H4 (cell line): Measurements from ENCODE around the gene TAL2. TPM values are rescaled to one million over a fixed set of nuclear protein-coding genes. Genes with fewer than 3 reads are reported as not detected.

Experiments used
- DNase-seq: peaks from one replicate; pipeline ENCODE4 v3.0.0-alpha.2; 2015; ENCODE audit warnings: low spot score
- total RNA-seq: library from RNA; depleted of rRNA; stranded (reverse); fragments of >200 nt; shearing (Covaris generic); gene quantifications from 2 replicates; pipeline ENCODE4 v1.2.3, GENCODE V29; 2014; rRNA removed

TAL2 gene
- total RNA-seq, 1 experiment from 2014 or later = 0.15 TPM

GRCh38 chr9:105706156-105706555 lies 43.9 kb downstream of the TAL2 start:
- no peak for DNase-seq

GRCh38 chr9:105708405-105708804 lies 46.1 kb downstream of the TAL2 start:
- no peak for DNase-seq

GRCh38 chr9:105710638-105711037 lies 48.4 kb downstream of the TAL2 start:
- DNase-seq = no peak

- DNase-seq = no peak
Measured at GRCh38 chr9:105711867-105712266, 49.6 kb downstream of the TAL2 start.

- no peak for DNase-seq
Measured at GRCh38 chr9:105712297-105712696, 50.0 kb downstream of the TAL2 start.

Other genes starting within 250 kb of the TAL2 start
- 0.49 and 1.0 TPM in 2 replicates for gene FSD1L, start 214.4 kb upstream of the TAL2 start, total RNA-seq
- gene FKTN, start 104.3 kb upstream of the TAL2 start, total RNA-seq = 11.9 and 31.2 TPM in 2 replicates
- 33.1 and 34.0 TPM in 2 replicates for gene TMEM38B, start 32.1 kb downstream of the TAL2 start, total RNA-seq